HG02870 (cell line): ENCODE measurements around the gene PEX5L.

ENCODE experiments used
- ATAC-seq: cut with Tn5 transposase; IDR thresholded peaks from one replicate; pipeline ENCODE4 v1.9.1; 2021; ENCODE audit warnings: mild to moderate bottlenecking, moderate library complexity; ENCODE audit not compliant: unreplicated experiment

The PEX5L gene

DNA sequence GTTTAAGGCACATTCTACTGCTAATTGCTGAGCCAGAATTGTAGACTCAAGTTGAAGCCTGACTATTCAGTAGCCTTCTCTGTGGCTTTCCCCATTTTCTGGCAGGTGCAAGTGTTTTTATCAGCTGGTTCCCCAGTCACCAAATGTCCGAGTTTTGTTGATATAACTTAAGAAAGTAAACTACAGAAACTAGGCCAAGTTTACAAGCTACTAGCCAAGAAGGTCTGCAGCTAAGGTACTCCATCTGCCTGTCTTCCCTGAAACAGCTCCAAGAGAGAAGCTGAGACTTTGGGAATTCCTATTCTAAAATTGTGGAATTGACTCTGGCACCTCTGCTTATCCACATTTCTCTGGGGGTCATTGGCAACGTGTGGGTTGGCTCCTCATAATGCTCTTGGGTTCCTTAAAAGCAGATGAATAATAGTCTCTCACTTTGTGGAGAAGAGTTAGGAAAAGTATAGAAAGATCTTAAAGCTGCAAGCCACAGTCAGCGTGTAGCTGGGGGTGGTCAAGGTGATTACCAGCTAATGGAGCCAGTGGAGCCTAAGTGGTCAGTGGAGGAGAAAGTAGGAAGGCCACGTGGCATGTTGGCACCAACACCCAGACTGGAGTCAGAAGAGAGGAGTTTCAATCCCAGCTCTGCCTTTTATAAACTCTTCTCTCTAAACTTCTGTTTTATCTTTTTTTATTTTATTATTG, 128.8 kb downstream of the PEX5L start:
- no peak for ATAC-seq

DNA sequence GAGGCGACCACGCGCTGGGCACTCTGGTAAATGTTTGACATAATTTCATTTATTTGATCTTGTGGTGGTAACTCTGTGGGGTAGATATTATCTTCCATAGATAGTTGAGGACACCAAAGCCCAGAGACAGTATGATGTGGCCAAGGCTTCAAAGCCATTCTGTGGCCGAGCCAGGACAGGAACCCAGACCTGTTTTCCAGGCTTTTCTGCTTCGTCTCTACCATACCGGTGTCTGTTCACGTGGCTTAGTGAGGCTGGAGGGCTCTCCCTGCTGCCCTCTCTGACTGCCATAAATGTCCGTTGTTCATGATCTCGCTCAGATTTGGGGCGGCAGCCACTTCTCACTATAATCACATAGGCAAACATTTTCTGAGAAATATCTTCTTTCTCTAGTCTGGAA, 134.7 kb downstream of the PEX5L start:
- no peak for ATAC-seq

DNA sequence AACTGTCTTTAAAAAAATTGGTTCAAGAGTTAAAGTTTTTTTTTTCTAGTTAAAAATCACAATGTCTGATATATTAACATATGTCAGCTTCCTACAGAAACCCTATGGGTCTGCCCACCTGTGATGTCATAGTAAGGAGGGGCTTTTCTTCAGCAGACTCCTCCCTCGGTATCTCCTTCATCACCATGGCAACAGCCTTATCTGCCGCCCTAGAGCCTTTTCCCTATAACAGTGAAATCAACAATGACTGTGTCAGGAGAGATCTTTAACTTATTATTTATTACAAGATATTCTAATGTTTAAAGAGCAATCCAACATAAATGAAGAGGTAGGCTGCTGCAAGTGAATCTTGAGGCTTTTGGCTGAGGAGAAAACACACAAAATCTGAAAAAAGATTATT, 138.7 kb downstream of the PEX5L start:
- peak; percentile 98 for ATAC-seq

DNA sequence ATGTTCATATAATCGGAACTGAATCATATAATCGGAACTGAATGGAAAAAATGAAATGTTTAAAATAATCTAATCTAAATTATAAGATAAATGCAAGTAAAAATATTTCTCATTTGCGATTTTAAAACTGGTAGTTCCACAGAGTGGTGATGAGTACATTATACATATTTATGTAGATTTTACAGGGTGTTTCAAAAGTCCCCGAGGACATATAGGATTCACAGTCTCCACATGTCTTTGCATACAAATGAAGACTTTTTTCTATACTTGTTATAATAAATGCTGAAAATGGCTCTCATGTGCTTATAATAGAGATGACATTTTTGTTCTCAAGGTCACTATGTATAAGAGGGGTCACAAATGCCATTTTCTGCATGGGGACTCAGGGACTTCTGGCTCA, 139.5 kb downstream of the PEX5L start:
- no peak for ATAC-seq

DNA sequence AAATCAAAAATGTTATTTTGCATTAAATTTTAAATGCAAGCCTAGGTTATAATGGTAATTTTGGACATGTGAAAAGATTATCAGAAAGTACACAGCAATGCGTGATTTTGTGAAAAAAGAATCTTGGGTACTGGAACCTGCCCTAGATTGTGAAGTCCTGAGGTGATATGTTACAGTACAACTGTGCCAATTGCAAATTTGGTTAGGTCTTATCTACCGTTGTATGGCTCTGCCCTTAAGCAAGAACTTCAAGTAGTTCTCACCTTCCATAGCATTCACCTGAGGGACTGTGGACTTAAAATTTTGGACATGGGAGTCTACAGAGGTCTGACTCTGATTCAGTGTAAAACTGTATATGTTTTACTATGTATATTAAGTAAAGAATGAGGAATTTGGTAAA, 140.2 kb downstream of the PEX5L start:
- ATAC-seq = no peak

DNA sequence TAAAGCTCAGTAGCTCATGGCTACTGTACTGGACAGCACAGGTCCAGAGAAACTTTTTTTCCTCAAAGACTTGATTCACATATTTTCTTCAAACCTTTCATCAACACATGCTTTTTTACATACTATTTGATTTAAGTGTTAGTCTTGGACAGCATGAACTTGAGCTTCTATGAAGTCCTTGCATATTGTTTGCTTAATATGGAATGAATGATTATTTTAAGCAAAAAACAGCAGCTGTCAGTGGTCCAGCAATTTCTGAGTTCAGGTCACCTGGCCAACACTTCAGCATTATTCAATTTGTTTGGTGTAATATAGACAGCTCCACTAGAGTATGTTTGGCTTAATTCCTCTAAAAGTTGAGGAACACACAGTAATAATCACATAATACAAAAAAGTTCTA, 141.4 kb downstream of the PEX5L start:
- no peak for ATAC-seq

DNA sequence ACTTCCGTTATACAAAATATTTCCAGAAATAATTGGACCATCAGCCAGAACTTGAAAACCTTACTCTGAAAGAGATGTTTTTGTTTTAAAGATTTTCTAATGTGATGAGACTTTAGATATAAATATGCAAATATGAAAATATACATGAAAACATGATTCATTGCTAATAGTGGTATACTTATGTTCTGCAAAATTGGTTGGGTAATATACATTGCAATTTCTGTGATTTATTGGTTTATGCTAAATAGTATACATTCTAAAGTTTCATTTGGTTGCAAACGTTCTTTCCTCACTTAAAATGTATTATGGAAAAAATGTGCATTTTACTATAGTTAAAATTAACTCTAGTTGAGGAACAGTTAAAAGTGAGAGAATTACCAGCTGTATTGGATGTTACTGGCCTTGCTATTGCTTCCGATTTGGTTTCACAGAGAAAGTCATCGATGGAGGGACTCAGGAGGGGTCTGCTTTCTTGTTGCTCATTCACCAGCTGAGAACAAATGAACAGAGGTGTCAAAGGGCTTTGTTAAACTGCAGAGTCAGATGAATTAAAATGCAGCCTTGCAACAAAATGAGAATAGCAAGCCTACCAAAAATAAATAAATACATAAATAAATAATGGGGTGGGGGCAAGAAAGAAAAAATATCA, 149.3 kb downstream of the PEX5L start:
- ATAC-seq = no peak

DNA sequence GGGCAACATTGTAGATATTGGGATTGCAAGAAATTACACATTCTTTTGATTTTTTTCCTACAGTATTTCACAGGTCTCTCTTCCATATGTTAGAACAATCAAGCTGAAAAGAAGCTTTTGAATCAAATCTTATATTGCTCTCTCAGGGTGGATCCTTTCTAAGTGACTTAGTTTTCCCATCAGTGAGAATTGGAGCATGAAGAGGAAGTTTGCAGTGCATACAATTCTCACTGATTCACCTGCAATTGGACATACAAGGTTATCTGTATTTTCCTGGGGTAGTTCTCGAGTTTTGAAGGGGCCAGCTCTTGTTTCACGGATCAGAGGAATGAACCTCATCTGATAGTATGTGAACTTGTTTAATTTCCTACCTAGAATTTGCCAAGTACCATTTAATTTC, 150.8 kb downstream of the PEX5L start:
- ATAC-seq = no peak

DNA sequence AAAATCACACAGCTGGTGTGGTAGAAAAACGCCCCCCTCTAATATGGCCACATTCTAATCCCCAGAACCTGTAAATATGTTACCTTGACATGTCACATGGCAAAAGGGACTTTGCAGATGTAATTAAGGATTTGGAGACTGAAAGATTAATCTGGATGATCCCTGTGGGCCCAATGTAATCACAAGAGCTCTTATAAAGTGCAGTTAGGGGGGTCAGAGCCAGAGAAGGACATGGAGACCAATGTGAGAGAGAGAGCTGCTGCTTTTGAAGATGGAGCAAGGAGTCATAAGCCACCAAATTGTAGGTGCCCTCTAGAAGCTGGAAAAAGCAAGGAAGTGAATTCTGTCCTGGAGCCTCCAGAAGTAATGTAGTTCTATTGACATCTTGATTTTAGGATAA, 152.6 kb downstream of the PEX5L start:
- ATAC-seq = no peak

DNA sequence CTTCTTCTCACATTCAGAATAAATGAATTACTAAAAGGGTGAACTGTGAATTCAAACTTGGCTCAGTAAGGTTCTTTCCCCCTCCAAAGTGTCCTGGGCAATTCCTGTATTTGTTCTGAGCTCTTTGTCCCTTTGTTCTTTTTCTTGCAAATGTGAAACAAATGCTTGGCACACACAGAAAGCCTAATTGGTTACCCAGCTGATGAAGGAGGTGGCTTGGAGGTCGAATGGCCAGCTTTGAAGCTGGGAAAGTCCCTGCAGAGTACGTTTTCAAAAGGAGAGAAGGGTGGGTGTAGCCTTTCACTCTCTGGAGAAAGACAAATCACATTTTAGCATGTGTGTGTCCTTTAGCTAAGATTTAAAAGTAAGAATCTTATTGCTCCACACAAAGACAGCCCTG, 154.4 kb downstream of the PEX5L start:
- peak; percentile 85 for ATAC-seq

DNA sequence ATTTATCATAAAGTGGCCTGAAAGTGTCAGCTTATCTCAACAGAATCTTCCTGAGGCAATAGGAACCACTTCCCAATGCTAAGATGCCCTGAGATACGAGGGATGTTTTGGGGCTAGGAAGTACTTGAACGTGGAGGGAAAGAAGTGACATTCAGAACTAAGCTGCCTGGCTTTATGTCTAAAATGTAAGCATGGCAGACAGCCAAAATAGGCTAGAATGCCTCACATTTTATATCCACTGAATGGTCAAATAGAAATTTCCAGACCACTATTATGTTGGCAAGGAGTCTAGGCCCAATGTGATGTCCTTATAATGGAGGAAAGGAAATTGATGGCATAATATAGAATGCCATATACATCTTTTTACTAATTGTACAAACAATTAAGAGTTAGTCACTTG, 154.9 kb downstream of the PEX5L start:
- no peak for ATAC-seq

DNA sequence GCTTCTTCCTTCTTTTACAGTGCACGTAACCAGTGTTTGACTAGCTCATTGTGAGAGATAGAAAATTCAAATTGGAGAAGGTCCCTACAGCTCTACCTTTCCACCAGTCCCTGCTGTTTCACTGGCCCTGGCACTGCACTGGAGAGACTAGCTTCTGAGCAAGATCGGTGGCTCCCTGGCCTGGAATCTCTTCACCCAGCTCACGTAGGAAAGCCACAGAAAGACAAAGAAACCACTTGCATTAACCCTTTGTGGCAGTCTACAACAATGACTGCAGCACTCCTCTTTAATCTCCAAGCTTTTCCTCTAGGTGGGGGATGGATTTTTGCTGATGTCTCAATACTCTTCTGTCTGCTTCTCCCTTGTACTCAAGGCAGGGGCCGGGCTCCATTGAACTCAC, 155.9 kb downstream of the PEX5L start:
- ATAC-seq = no peak

DNA sequence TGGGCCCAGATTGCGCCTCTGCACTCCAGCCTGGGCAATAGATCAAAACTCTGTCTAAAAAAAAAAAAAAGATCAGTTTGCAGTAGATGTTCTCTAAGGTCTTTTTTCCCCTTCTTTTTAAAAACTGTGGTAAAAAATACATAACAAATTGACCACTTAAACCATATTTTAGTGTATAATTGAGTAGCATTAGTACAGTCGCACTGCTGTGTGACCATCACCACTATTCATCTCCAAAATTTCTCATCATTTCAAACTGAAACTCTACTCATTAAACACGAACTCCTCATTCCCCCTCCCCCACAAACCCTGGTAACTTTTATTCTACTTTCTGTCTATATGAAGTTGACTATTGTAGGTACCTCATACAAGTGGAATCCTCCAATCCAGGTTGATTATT, 160.3 kb downstream of the PEX5L start:
- no peak for ATAC-seq

DNA sequence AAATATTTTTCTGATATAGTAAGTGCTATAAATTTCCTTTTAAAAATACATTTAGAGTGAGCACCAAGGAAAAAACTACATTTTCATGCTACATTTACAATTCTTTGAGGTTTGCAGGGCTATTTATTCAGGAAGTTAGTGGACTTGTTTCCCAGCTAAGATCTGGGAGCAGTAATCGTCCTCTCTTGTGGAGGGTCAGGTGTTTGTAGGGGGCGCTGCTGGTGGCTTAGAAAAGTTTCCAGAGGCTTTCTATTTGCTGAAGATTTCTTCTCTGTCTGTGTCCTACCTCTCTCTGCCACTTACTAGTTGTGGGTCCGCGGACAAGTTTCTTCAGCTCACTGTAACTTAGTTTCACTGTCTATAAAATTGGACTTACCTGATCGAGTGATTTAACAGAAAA, 163.9 kb downstream of the PEX5L start:
- no peak for ATAC-seq

DNA sequence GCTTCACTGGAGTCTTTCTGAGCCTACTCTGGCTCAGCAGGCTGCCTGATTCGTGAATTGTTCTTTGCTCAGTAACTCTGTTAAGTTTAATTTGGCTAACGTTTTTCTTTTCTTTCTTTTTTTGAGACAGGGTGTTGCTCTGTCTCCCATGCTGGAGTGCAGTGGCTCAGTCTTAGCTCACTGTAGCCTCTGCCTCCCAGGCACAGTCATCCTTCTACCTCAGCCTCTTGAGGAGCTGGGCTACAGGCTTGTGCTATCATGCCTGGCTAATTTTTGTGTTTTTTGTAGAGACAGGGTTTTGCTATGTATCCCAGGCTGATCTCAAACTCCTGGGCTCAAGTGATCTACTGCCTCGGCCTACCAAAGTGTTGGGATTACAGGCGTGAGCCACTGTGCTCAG, 165.0 kb downstream of the PEX5L start:
- no peak for ATAC-seq

DNA sequence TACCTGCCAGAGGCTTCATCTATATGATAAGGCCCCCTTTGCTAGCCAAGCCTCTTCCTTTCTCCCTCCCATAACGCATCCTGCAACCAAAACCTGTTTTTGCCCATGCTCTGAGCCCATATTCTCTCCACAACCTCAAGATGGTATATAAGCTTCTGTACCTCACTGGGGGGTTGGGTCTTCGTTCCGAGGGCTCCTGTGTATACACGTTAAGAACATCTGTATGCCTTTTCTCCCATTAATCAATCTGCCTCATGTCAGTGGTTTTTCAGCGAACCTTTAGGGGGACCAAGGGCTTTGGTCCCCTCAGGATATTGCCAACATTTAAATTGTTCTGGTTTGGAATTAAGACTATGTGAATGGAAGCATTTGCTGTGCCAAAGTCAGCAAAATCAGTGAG, 168.0 kb downstream of the PEX5L start:
- ATAC-seq = no peak

DNA sequence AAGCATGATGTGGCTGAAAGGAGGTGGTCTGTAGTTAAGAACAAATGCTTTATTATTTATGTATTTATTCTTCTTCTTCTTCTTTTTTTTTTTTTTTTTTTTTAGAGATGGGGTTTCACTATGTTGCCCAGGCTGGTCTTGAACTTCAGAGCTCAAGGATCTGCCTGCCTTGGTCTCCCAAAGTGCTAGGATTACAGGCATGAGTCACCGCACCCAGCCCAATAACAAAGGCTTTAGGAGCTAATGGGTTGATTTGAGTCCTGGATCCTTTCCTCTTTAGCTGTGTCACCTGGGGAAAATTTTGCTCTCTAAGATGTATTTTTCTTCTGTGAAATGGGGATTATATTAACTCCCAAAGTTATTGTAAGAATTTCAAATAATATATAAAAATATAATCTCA, 168.8 kb downstream of the PEX5L start:
- ATAC-seq = no peak

DNA sequence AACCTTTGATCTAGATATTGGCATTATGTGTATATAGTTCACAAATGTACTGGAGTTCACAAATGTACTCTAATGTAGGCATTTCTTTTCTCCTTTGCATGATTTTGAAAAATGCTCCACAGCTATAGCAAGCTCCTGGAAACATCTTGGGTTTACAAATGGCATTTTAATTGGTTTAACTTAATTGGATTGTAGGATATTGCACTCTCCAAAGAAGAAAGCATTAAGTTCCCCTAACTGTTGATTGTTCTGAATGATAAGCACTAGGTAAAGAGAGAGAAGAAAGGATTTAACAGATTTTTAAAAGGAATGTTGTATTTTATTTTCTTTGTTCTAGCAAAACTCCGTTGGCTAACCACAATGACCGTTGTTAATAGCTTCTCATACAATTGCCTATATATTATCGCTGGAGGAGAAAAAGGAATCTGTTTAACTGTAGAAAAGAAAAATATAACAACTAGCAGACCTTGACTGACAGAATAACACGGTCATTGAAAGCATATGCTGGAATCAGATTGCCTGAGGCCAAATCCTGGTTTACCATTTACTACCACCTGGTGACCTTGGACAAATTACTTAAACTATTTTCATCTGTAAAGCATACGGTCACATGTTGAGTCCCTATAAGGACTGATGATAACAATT, 170.8 kb downstream of the PEX5L start:
- ATAC-seq = no peak

DNA sequence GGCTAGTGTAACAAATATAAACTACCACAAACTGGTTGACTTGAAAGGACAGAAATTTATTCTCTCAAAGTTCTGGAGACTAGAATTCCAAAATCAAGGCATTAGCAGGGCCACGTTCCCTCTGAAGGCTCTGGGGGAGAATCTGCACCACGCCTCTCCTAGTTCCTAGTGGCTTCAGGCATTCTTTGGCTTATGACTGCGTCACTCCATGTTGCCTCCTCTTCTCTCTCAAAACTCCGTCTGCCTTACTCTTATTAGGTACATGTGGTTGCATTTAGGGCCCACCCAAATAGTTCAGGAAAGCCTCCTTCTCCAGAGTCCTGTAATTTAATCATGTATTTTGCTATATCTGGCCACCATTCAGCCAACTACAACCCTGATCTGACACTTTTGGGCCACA, 174.8 kb downstream of the PEX5L start:
- no peak for ATAC-seq

DNA sequence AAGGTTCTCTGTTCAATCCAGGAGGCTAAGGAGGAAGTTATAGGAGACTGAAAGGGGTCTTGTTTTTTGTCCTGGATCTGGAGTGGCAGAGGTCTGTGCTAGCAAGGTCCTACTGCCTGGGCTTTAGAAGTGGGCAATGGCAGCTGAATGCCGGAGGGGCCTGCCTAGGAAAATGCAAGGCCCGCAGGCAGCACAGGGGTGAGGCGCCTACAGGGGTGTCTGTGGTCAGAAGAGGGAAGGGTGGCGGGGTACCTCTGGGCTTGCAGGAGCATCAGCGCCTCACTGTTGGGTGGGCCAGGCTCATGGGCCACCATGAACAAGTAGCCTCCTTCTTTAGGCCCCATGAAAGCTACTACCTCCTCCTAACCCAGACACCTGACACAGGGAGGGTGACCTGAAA, 175.4 kb downstream of the PEX5L start:
- ATAC-seq = no peak

DNA sequence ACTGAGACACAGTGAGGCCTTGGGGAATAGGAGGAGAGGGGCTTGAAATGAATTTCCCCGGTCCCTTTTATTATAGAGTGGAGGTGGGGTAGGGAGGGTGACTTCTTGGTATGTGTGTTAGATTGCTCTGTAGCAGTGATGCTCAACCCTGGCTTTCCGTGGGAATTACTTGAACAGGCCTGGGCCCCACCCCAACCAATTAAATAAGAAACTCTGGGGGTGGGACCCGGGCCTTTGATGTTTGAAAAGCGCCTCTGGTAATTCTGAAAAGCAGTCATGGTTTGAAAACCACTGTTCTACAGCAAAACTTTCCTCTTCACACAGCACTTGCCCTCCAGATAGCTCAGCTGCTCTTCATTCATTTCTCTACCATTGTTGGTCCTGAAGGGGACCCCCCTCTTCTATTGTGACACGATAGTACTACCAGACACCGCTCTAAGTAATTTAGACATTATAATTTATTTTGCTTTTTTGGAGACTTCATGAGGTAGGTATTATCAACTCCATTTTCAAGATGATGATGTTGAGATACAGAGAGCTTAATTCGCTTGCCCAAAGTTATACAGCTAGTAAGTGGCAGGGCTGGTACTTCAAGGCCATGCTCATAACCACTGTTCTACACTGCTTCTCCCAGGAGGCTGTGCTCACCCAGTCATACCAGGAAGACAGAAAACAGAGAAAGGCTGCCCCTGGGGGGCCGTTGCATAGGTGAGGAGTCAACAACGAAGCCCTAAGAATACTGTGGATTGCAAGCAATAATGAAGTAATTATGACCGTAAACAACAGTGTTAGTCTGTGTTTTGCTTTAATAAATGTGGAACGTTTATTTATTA, 176.2 kb downstream of the PEX5L start:
- no peak for ATAC-seq

DNA sequence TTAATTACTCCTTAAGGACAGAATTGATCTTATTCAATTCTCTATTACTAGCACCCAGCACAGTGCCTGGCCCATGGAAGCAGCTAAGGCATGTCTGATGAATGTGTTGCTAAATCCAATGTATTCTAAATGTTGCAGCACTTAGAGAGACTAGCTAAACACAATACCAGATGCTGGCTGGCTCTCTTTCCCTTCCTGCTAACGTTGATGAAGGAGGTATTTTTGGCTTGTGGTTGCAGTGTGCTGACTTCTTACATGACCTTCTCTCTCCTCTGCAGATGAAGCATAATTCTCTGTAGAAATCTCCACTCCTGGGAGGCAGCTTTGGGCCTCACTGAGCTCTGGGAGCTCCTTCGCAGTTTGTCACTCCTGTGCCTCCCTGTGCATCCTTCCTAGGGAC, 183.6 kb downstream of the PEX5L start:
- peak; percentile 50 for ATAC-seq
